MM.1S (cell line): ENCODE results near the gene FIGNL2.

Experiments
- DNase-seq: peaks from one replicate; pipeline ENCODE4 v3.0.0-alpha.2; 2015
- H2AFZ ChIP-seq: fragments of 300-600 bp; sonication (generic); 2 replicates; pipeline ENCODE4 v1.6.0; 2016; ENCODE audit warnings: antibody characterized with exemption, low read length
- H3F3A ChIP-seq: fragments of 300-600 bp; sonication (generic); 2 replicates; pipeline ENCODE4 v1.6.1; 2016; ENCODE audit warnings: mild to moderate bottlenecking, antibody characterized with exemption, low read length, moderate library complexity, mixed read lengths; ENCODE audit not compliant: insufficient read depth
- H3K27ac ChIP-seq: fragments of 300-600 bp; sonication (generic); 2 replicates; pipeline ENCODE4 v1.5.1; 2016; ENCODE audit warnings: mild to moderate bottlenecking, low read length
- H3K27me3 ChIP-seq: fragments of 300-600 bp; sonication (generic); replicated peaks from 2 replicates; pipeline ENCODE4 v1.6.0; 2016; ENCODE audit warnings: low read length; ENCODE audit not compliant: insufficient read depth
- H3K36me3 ChIP-seq: fragments of 300-600 bp; sonication (generic); replicated peaks from 2 replicates; pipeline ENCODE4 v1.6.1; 2016; ENCODE audit warnings: mild to moderate bottlenecking, low read length, mixed read lengths; ENCODE audit not compliant: insufficient read depth
- H3K4me1 ChIP-seq: fragments of 300-600 bp; sonication (generic); 2 replicates; pipeline ENCODE4 v1.6.1; 2016; ENCODE audit warnings: low read length, mixed read lengths
- H3K4me2 ChIP-seq: fragments of 300-600 bp; sonication (generic); 2 replicates; pipeline ENCODE4 v1.6.0; 2016; ENCODE audit warnings: low read depth, low read length
- H3K4me3 ChIP-seq: fragments of 300-600 bp; sonication (generic); 2 replicates; pipeline ENCODE4 v1.5.1; 2016; ENCODE audit warnings: low read length, mixed read lengths
- H3K79me2 ChIP-seq: fragments of 300-600 bp; sonication (generic); 2 replicates; pipeline ENCODE4 v1.6.1; 2016; ENCODE audit warnings: mixed run types, low read length, mixed read lengths
- H3K9ac ChIP-seq: fragments of 300-600 bp; sonication (generic); 2 replicates; pipeline ENCODE4 v1.6.1; 2016; ENCODE audit warnings: low read length, mixed read lengths
- H3K9me2 ChIP-seq: fragments of 300-600 bp; sonication (generic); replicated peaks from 2 replicates; pipeline ENCODE4 v1.6.1; 2016; ENCODE audit warnings: mild to moderate bottlenecking, low read length, mixed read lengths; ENCODE audit not compliant: insufficient read depth
- H3K9me3 ChIP-seq: fragments of 300-600 bp; sonication (generic); replicated peaks from 2 replicates; pipeline ENCODE4 v1.6.1; 2016; ENCODE audit warnings: mild to moderate bottlenecking, low read length, mixed read lengths; ENCODE audit not compliant: insufficient read depth
- H4K20me1 ChIP-seq: fragments of 300-600 bp; sonication (generic); 2 replicates; pipeline ENCODE4 v1.6.1; 2016; ENCODE audit warnings: mild to moderate bottlenecking, low read length, moderate library complexity, mixed read lengths; ENCODE audit not compliant: insufficient read depth
- EZH2 ChIP-seq: fragments of 300-600 bp; sonication (generic); optimal IDR thresholded peaks from 2 replicates; pipeline ENCODE3; 2017; ENCODE audit warnings: low read depth, mild to moderate bottlenecking, antibody characterized with exemption, low read length, mixed read lengths
- EZH2phosphoT487 ChIP-seq: fragments of 300-600 bp; sonication (generic); IDR thresholded peaks from 2 replicates; pipeline ENCODE4 v1.6.1; 2018; ENCODE audit warnings: antibody characterized with exemption, low read length
- TF ChIP-seq, protein P1 (sequence below): fragments of 300-600 bp; sonication (generic); IDR thresholded peaks from 2 replicates; pipeline ENCODE4 v1.5.1; 2016; ENCODE audit warnings: antibody characterized with exemption, low read length, mixed read lengths

The FIGNL2 gene

GRCh38 chr12:51838036-51838435, 10.5 kb downstream of the FIGNL2 start:
- Histone ChIP-seq H2AFZ (no peak overlapping the region), H3K4me2 (no peak overlapping the region)

GRCh38 chr12:51837286-51837685, 11.2 kb downstream of the FIGNL2 start:
- H3K36me3 ChIP-seq, result no peaks in the 10 kb centered on the region
- peaks cover 91% of the 10 kb centered on the region for H3K27me3 ChIP-seq
- 0 out of 2 replicates have a peak, but pooled peaks cover 6% of the 10 kb centered on the region for H3F3A ChIP-seq
- peaks cover 15% of the 10 kb centered on the region for H3K4me1 ChIP-seq
- no peak overlapping the region for H3K4me2 ChIP-seq
- H4K20me1 ChIP-seq, result no peaks in the 10 kb centered on the region
- no peak overlapping the region for H3K27ac ChIP-seq
- no peak overlapping the region for H3K4me3 ChIP-seq
- H3K9me3 ChIP-seq, result no peaks in the 10 kb centered on the region
- H3K9me2 ChIP-seq, result no peaks in the 10 kb centered on the region
- no peak for DNase-seq
- no peak overlapping the region for H2AFZ ChIP-seq
- H3K79me2 ChIP-seq, result no peaks in the 10 kb centered on the region
- H3K9ac ChIP-seq, result no peak overlapping the region
- TF ChIP-seq, protein P1, sequence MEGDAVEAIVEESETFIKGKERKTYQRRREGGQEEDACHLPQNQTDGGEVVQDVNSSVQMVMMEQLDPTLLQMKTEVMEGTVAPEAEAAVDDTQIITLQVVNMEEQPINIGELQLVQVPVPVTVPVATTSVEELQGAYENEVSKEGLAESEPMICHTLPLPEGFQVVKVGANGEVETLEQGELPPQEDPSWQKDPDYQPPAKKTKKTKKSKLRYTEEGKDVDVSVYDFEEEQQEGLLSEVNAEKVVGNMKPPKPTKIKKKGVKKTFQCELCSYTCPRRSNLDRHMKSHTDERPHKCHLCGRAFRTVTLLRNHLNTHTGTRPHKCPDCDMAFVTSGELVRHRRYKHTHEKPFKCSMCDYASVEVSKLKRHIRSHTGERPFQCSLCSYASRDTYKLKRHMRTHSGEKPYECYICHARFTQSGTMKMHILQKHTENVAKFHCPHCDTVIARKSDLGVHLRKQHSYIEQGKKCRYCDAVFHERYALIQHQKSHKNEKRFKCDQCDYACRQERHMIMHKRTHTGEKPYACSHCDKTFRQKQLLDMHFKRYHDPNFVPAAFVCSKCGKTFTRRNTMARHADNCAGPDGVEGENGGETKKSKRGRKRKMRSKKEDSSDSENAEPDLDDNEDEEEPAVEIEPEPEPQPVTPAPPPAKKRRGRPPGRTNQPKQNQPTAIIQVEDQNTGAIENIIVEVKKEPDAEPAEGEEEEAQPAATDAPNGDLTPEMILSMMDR, result no peak
- TF ChIP-seq EZH2, result no peak
- no peak for TF ChIP-seq EZH2phosphoT487

More at GRCh38 chr12:51838036-51838435, 10.5 kb downstream of the FIGNL2 start:
- H3K9me2 ChIP-seq, result no peaks in the 10 kb centered on the region
- H3K79me2 ChIP-seq, result no peaks in the 10 kb centered on the region
- H3F3A ChIP-seq, result 0 out of 2 replicates have a peak, but pooled peaks cover 2% of the 10 kb centered on the region
- TF ChIP-seq EZH2phosphoT487 (no peak), EZH2 (no peak)
- TF ChIP-seq, protein P1, result no peak
- H3K4me3 ChIP-seq, result no peak overlapping the region
- no peak for DNase-seq
- H3K36me3 ChIP-seq, result no peaks in the 10 kb centered on the region
- no peaks in the 10 kb centered on the region for H3K9me3 ChIP-seq
- H4K20me1 ChIP-seq, result no peaks in the 10 kb centered on the region
- H3K4me1 ChIP-seq, result peaks cover 7% of the 10 kb centered on the region
- H3K27me3 ChIP-seq, result peaks cover 95% of the 10 kb centered on the region
- H3K9ac ChIP-seq, result no peak overlapping the region
- no peak overlapping the region for H3K27ac ChIP-seq

GRCh38 chr12:51836827-51837173, 11.7 kb downstream of the FIGNL2 start:
- H4K20me1 ChIP-seq, result no peaks in the 10 kb centered on the region
- no peak for DNase-seq
- no peaks in the 10 kb centered on the region for H3K9me2 ChIP-seq
- H3K79me2 ChIP-seq, result no peaks in the 10 kb centered on the region
- H2AFZ ChIP-seq, result no peak overlapping the region
- H3K4me3 ChIP-seq, result no peak overlapping the region
- H3F3A ChIP-seq, result 0 out of 2 replicates have a peak, but pooled peaks cover 6% of the 10 kb centered on the region
- no peak overlapping the region for H3K4me2 ChIP-seq
- H3K4me1 ChIP-seq, result peaks cover 16% of the 10 kb centered on the region
- no peak overlapping the region for H3K9ac ChIP-seq
- no peaks in the 10 kb centered on the region for H3K36me3 ChIP-seq
- TF ChIP-seq, protein P1, result no peak
- TF ChIP-seq EZH2phosphoT487 (no peak), EZH2 (no peak)
- peaks cover 91% of the 10 kb centered on the region for H3K27me3 ChIP-seq
- no peak overlapping the region for H3K27ac ChIP-seq
- H3K9me3 ChIP-seq, result no peaks in the 10 kb centered on the region
